Stimulated activated CD8-positive, alpha-beta memory T cell treated with anti-CD3 and anti-CD28 coated beads, Interleukin-7, amount 100 ng/mL, for 1 hour (primary cell): Measurements from ENCODE around the gene C3orf52.
A peak's percentile ranks its signal among the peaks of the same experiment; 100 is the strongest.

Experiments used
- DNase-seq, 2 donors: peaks; one replicate each; pipeline ENCODE4 v3.0.0-alpha.2; 2020; ENCODE audit warnings: low read depth in 2 of 2

C3orf52 gene

DNA sequence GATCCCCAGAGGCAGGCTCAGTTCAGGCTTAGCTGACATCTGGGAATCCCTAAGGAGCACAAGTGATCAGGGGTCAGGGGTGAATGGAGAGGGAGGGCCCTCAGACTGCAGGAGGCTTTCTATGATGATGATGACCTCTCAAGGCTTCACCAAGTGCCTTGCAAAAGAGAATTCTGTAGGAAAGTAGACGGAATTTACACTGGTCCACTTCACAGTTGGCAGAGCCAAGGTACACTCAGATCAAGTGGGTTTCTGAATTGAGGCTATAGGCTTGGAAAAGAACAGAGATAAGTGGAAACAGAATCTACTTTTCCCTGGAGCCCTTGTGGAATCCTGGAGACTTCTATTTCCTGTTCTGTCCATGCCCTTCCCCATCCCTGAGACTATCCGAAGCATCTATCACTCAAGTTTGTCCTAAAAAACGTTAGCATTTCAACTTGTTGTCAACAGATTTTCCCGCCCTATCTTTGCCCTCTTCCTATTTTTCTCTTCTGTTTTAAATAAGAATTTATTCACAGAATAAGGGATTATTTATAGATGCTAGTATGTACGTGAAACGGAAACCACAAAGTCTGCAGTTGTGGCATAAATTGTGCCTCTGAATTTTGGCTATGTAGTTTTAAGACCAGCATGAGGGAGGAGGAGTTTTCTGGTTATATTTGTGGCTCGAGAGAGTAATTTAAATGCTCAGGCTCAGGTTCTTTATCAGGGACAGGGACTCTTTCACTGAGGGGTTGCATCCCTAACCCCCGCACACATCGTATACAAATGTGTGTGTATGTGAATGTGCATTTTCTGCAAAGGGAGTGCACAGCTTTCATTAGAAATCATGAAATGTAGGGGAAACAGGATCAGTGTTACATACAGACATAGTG is 34.0 kb downstream of the C3orf52 start:
- no peak for DNase-seq

DNA sequence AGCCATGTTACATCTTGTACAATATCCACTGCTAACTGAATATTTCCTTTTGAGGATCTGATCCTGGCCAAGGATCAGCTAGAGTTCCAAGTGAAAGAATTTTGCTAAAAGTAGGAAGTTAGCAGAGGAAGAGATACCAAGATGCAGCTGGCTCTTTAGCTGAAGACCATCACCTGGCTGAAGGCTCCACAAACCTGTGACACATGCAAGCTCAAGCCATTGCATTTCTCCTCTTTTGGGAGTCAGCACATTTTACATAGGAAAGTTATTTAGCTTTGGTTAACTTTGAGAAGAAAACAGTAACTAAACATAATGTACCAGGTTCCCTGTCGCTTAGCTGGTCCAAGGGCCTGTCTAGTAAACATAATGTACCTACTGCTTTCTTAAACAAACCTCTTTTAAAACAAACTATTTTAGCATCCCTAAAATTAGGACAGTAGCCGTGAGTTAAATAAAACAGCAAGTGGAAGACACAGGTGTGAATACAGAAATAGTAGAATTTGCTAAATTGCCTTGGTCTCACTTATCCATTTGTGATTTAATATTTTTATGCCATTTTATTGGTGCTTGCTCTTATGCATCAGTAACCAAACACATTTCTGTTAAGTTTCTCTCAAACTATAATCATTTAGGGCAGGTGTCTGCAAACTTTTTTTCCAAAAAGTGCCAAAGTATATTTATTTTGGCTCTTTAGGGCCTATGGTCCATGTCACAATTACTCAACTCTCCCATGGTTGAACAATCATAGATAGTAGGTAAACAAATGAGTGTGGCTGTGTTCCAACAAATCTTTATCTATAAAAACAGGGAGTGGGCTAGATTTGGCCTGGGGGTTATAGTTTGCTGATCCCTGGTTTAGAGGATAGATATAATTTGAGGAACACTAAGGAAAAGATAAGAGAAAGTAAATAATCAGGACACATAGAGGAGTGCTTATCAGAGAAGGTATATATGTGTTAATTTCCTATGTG is 35.7 kb downstream of the C3orf52 start:
- no peak for DNase-seq

DNA sequence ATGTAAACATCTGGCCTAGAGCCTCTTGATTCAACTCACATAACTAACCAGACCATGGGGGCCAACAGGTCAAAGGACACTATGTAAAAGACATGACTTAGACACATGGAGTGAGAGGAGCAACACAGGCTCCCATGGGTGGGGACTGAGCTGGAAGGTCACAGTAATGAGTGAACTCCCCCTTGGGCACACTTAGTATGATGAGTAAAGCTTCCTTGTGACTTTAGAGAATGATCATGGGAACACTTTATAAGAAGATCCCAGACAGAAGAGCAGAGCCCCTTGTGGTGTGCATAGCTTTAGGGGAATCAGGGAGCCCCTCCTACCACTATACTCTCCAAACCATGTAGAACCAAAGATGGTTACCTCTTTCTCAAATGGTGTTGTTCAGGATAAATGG is 36.7 kb downstream of the C3orf52 start:
- DNase-seq: no peak

DNA sequence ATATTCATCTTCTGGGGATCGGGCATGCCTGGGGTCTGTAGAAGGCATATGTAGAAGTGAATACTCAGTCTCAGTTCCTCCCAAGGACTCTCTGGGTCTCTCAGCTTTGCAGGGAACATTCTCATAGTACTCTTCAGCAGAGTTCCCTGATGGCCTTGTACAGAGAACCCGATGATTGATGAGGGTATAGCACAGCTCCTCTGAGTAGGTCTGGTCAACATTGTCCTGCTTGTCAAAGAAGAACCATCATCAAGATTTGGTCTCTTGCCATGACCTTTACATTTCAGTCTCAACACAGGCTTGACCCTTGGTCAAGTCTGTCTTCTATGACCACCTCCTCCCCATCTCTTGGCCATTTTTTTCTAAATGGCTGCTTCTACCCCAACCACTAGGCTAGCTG is 37.4 kb downstream of the C3orf52 start:
- DNase-seq: no peak

DNA sequence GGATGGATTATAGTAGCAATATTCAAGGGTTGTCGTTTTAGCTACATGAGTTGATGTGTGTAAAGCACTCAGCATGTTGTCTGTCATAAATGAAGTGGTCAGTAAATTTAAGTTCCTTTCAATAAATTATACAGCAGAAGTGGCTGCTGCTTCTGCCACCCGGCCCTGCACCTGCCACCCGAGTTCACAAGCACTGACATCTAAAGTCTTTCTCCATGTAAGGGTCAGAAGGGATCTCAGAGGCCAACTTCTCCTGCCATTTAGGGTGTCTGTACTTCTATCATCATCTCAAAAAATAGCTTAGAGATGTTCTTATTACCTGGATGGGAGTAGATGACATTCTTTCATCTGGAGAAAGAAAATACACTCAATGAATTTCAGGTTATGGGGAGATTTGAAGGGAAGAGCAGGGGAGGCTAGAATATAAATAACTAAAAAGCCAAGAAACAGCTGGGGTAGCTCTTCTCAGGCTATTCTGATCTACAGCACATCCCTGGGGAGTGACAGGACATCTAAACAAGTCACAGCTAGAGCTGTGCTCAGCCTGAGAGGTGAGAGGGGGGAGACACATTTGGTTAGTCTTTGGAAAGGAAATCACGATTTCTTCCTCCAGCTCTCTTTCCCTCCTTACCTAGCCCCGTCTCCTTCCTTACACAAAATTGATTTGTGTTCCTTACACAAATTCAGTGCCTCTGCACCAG is 38.9 kb downstream of the C3orf52 start:
- DNase-seq: no peak

DNA sequence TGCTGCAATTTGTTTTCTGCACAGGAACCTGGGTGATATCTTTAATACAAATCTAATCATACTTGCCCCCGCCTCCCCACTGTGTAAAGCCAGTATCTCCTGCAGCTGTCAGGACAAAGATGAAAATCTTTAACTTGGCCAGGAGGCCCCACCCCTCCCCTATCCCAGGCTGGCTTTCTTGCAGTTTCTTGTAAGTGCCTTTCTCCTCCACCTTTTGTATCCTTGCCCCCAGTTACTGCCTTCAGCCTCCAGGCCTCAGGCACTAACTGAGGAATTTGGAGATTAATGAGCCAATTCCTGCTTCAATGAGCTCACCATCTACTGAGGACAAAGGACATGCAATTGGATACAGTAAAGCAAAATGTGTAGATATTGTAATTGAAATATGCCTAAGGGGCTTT is 40.3 kb downstream of the C3orf52 start:
- DNase-seq: no peak

DNA sequence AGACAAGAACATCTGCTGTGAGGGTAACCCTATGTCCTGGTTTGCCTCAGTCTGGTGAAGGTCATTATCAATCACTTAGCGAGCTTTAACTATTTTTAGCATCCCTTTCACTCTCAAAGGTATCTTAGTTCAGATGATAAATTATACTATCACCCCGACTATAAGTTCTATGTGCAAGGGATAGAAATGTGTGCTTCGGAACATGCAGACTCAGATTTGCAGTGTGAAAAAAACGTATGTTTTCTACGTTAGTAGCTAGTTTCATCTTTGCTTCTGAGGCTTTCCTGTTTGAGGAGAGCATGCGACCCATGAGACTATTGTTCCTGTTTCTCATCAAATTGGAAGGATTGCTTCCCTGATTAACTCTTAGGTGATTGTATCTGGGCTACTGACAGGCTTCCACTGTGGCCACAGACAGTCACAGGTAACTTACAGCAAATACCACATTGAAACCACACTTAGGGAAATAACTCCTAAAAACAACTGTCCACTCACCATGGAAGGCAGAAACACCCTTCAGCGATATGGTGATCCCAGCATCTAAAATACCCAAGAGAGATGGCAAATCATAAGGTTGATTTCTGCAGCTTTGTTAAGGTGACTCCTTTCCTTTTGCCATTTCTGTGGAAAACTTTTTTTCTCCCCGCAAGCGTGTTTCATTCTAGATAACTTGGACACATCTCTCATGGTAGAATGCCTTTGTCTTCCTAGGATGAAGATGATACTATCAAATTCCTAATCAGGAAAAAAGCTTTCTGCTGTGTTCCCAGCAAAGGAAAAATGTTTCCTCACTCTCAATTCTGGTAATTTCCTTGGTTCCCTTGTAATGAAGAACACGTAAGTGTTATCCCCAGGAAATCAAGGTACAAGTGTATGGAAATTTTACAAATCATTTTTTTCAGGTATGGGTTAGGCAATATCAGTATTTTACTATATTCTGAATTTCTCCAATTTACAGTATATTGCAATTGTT is 41.6 kb downstream of the C3orf52 start:
- DNase-seq: no peak

DNA sequence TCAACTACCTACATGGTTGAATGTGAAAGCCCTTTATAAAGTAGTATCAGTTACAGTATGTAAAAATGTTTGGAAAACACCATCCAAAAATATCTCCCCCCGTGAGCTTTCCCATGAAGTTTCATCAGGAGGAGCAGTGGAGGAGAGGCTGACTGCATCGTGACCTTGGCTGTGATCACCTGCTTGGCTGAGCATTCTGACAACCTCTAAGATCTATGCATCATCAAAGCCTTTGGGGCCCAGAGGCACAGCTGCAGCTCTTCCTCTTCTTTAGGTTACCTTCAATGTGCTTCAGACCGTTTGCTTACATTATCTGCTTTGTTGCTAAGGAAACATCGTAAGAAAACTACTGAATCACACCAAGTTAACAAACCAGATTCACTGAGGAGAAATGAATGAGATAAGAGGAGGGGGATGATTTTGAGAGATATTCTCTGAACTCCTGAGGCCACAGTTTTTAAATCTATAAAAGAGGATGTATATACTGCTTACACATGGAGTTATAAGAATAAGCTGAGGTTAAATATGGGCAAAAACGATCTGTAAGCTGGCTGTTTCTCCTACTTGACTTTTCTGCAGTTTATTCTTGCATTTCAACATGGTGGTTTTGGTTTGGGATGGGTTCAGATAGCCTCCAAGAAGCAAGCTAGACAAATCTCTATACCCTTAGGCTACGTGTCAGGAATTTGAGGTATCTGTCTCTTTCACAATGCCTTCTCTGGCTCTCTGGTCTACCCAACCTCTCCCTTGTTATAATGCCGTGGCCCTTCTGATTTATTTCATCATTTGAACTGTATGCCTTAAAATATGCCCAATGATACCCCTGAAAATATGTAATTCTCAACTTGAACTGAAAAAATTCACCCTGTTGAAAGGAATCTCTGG is 42.9 kb downstream of the C3orf52 start:
- DNase-seq: no peak

DNA sequence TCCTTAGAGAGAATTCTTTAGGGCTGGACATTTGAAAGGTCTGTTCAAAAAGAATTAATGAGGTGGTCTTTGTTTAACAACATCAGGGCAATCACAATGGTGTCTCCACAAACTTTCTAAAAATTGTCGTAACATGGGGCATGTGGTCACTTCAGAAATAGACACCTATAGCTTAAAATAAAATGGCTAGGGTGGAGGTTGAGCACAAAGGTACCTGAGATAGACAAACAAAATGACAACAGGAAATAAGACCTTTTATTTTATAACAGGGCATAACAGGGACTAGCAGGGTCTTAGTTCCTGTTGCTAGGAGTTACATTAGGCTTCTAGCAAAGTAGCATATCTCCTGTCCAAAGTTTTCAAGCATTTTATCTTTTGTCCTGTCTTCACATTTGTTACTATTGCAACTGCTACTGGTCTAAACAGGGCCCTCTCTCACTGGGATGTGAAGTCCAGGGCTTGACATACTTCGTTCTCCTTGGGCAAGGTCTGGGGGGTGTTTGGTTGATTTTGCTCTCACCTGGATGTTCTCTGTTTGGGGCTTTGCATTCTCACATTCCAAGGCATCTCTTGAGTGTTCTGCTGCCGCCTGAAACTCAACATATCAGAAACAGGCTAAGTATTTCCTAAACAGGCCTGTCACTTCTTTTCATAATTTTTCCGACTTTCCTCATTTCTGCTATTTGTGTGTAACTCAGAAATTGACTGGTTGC is 43.9 kb downstream of the C3orf52 start:
- DNase-seq: no peak

DNA sequence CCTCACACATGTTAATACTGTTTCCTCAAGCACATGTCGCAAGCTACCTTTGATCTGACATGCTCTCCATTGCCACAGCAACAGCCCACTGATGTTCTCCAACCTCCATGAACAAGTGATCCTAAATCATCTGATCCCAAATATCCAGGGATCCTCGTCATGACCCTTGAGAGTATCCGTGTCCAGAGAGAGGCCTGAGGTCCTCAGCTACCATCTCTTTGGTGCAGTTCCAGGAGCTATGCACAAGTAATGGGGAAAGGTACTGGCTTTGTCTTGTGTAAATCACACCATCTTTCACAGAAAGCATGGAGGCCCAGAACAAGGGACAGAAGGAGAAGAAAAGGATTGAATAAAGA is 44.4 kb downstream of the C3orf52 start:
- DNase-seq: no peak

DNA sequence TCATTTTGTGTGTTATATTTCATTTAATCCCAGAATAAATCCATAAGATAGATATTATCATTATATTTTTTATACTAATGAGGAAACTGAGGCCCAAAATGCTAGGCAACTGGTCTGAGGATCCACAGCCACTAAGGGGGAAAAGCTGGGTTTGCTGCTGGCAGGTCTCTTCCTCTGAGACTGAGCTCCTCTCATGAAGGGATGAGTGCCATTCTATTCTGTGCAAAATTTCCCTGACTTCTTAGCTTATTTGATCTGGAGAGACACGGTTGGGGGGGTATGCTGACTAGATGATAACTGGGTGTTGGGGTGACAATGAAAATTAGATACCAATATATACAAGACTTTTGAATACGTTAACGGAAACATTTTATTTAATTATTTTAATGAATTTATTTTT is 44.9 kb downstream of the C3orf52 start:
- no peak for DNase-seq

DNA sequence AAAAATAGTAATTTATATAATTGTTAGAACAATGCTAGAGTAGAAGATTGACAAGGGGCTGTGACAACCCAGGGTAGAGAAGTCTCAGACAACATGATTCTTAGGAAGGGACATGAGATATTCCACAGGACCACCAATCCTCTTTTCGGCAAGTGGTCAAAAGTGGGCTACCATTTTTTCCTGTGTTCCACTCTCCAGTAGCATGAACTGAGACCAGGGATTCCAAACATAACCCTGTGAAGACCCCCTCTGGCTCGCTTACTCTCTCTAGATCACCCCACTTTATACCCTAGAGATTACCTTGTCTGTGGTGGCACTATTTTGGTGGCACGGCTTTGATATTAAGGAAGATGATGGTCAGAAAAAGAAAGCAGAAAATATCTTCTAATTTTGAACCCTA is 45.9 kb downstream of the C3orf52 start:
- DNase-seq: no peak

DNA sequence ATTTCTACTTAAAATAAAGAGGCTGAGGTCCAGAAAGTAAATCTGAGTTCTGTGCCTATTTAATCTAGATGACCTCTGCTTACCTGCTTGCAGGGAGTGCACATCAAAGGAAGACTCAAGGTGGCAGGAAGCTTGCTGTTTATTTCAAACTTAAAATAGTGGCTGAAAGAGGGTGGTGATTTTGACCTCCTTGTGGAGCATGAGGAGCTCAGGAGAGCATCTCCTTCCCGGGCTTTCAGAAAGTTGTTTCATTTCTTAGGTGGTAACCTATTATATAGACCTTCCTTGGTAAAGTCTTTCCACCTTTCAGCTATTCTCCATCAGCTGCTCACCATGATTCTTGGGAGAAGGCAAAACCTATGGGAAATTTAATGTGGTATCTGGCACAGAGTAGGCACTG is 46.4 kb downstream of the C3orf52 start:
- no peak for DNase-seq

DNA sequence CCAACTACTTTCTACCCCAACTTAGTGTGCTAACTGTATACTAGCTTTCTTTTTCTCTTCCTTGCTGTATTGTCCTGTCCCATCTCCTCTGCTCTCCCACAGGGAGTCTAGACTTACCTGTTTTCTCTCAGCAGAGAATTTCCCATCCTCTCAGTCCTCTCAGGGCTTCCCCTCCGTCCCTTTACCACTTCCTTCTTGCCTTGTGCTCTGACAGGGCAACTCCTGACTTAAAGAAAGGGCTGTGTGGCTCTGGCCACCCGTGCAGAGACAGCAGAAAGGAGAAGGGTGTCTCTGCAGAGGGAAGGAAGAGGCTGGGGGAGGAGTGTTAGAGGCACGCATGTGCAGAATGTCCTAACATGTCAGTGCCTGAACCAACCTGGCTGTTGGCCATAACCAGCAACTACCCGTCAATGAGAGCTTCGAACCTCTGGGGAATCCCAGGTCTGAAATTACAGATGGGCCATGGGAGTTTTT is 46.8 kb downstream of the C3orf52 start, which contains the start of gene GCSAM:
GCSAM (minus strand) TSS at position 274 of the 474 bp plus-strand sequence; CDS start at position 146, 128 bp downstream.
- peak; percentile 19 to 37 for DNase-seq

DNA sequence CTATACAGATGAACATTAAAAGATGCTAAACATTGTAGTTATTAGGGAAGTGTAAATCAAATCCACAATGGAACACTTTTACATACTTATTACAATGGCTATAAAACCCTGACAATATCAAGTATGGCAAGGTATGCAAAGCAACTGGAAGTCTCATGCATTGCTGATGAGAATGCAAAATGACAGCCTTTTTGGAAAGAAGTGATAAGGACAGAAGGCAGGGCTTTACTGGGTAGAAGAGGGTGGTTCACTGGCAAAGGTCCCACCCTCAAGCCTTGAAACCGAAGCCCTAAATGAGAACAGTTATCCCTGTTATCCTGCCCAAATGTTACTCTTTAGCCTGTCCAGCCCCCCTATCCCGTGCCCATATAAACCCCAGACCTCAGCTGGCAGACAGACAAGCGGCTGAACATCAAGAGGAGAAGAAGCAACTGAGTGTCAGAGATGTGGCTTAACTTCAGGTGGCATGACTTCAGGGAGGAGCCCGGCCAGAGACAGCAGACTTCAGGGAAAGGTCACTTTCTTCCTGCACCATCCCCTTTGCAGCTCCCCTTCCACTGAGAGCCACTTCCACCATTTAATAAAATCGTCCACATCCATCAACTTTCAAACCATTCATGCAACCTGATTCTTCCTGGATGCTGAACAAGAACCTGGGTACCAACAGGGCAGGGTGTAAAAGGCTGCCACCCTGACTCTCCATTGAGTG is 47.6 kb downstream of the C3orf52 start:
- DNase-seq: no peak

DNA sequence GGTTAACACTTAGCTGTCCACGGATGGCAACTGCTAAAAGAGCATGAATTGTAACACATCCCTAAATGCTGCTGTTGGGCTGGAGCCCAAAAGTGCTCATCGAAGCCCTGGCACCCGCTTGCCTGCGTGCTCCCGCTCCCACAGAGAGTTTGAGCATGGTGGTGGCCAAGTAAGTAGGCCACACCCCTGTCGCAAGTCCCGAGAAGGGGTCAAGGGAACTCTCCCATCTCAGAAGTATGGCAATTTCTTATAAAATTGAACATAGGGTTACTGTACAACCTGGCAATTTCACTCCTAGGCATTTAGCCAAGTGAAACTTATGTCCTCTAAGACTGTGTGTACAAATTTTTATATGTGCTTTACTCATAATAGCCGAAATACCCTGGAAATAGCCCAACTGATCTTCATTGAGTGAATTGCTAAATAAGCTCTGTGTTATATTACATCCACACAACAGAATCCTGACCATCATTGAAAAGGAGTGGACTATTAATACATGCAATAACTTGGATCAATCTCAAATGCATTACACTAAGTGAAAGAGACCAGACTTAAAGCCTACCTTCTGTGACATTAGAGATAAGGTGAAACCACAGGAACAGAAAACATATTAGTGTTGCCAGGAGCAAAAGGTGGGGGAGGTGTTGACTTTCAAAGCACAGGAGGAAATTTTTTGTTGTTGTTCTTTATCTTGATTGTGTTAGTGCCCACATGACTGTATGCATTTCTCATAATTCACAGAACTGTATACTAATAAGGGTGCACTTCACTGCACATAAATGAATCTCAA is 48.3 kb downstream of the C3orf52 start:
- no peak for DNase-seq

DNA sequence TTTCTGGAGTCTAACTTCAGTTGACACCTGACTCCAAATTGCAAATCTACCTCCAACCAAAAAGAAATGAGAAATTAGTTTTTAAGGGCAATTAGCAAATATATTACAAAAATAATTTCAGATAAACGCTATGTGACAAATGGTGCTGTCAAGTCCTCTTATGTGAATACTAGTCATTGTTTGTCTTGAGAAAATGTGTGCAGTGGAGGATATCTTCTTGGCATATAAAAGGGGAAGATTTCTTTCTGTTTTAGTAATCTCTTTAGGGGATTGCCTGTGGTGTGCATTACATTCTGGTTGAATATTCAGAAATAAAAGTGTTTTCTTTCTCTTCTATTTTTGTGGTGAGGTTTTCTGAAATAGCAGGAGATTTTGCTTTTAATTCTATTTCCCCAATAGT is 49.9 kb downstream of the C3orf52 start:
- DNase-seq: no peak
